GM23338 (cell line): ENCODE measurements around the gene KCNAB1.

Experiments used
- CREB1 ChIP-seq: fragments of 250-450 bp; sonication (Bioruptor Pico); IDR thresholded peaks from 2 replicates; pipeline ENCODE4 v1.5.0; 2020; ENCODE audit warnings: low read depth, mild to moderate bottlenecking, moderate library complexity
- CTCF ChIP-seq, 2 experiments: fragments of 200-600 bp in 1 of 2; sonication (generic) in 1 of 2; conservative IDR thresholded peaks; 2 replicates each; pipeline versions ENCODE4 v1.5.1 to v1.6.1; 2016 to 2017; ENCODE audit warnings: antibody characterized with exemption in 2 of 2, low read depth in 2 of 2, mild to moderate bottlenecking in 2 of 2, moderate library complexity in 1 of 2
- ETS1 ChIP-seq: IDR thresholded peaks from 2 replicates; pipeline ENCODE4 v1.6.1; 2016; ENCODE audit warnings: antibody characterized with exemption
- EZH2 ChIP-seq: fragments of 200-600 bp; sonication (generic); IDR thresholded peaks from one replicate; pipeline ENCODE4 v1.8.0; 2017; ENCODE audit warnings: antibody characterized with exemption, mild to moderate bottlenecking, low read depth; ENCODE audit not compliant: unreplicated experiment
- EZH2phosphoT487 ChIP-seq: fragments of 200-600 bp; sonication (generic); IDR thresholded peaks from one replicate; pipeline ENCODE4 v1.8.1; 2018; ENCODE audit warnings: antibody characterized with exemption; ENCODE audit not compliant: unreplicated experiment
- JUNB ChIP-seq: IDR thresholded peaks from one replicate; pipeline ENCODE4 v1.6.1; 2016; ENCODE audit warnings: antibody characterized with exemption; ENCODE audit not compliant: unreplicated experiment
- NANOG ChIP-seq: IDR thresholded peaks from 2 replicates; pipeline ENCODE4 v1.6.1; 2016; ENCODE audit warnings: antibody characterized with exemption, borderline replicate concordance
- POLR2AphosphoS5 ChIP-seq: IDR thresholded peaks from 2 replicates; pipeline ENCODE4 v1.6.1; 2016; ENCODE audit warnings: antibody characterized with exemption, low read depth
- REST ChIP-seq: IDR thresholded peaks from one replicate; pipeline ENCODE4 v1.6.1; 2018; ENCODE audit warnings: antibody characterized with exemption; ENCODE audit not compliant: unreplicated experiment
- STAT1 ChIP-seq: IDR thresholded peaks from one replicate; pipeline ENCODE4 v1.6.1; 2016; ENCODE audit warnings: antibody characterized with exemption; ENCODE audit not compliant: unreplicated experiment
- ZNF114 ChIP-seq: fragments of 250-450 bp; sonication (Bioruptor Pico); IDR thresholded peaks from 2 replicates; pipeline ENCODE4 v1.5.0; 2020; ENCODE audit warnings: mild to moderate bottlenecking, moderate library complexity
- ZNF331 ChIP-seq: fragments of 250-450 bp; sonication (Bioruptor Pico); IDR thresholded peaks from 2 replicates; pipeline ENCODE4 v1.5.0; 2020; ENCODE audit warnings: low read depth, mild to moderate bottlenecking, moderate library complexity
- ZNF462 ChIP-seq: fragments of 250-450 bp; sonication (Bioruptor Pico); IDR thresholded peaks from 2 replicates; pipeline ENCODE4 v1.5.0; 2020; ENCODE audit warnings: mild to moderate bottlenecking, moderate library complexity

- no peak for TF ChIP-seq EZH2
- no peak for TF ChIP-seq POLR2AphosphoS5
- no peak for TF ChIP-seq CTCF (conservative IDR thresholded peaks at IDR 0.05; ENCODE audit: low read depth in 2 of 2)
- no peak for TF ChIP-seq EZH2phosphoT487
- TF ChIP-seq STAT1, result no peak
- TF ChIP-seq REST, result no peak
- no peak for TF ChIP-seq JUNB
- TF ChIP-seq CREB1 (CRISPR knock-in tag), result no peak
- no peak for TF ChIP-seq NANOG
- TF ChIP-seq ZNF462 (CRISPR knock-in tag), result no peak
- TF ChIP-seq ZNF331 (CRISPR knock-in tag), result no peak
- no peak for TF ChIP-seq ZNF114 (CRISPR knock-in tag)
- TF ChIP-seq ETS1, result no peak
Observed at GRCh38 chr3:156579427-156579851, 459.1 kb downstream of the KCNAB1 start.
